HCT116 (cell line): ENCODE measurements around the gene ARAP1. TPM values are rescaled to one million over a fixed set of nuclear protein-coding genes. Genes with fewer than 3 reads are reported as not detected.

Experiments
- ATAC-seq: fragments of 200-7000 bp; cut with Tn5 transposase; 2 replicates; pipeline ENCODE4 v1.9.1; 2020; ENCODE audit warnings: mild to moderate bottlenecking, moderate library complexity
- BruUV-seq: library from RNA; stranded (reverse); fragments of 400-500 nt; replicated peaks from 2 replicates; lab custom pipeline; 2021; lab: Mats Ljungman, UMichigan
- CTCF ChIA-PET: fragments of 300-600 bp; sonication (Branson Sonifier 250); formaldehyde crosslinking; loops from one replicate; lab custom pipeline; 2021; ENCODE audit warnings: antibody characterized with exemption; lab: Charles Lee
- POLR2A ChIA-PET: fragments of 300-600, 350-600 bp; sonication (Branson Sonifier 250); formaldehyde crosslinking; loops from one replicate; lab custom pipeline; 2021; ENCODE audit warnings: antibody characterized with exemption; lab: Charles Lee
- RAD21 ChIA-PET, 2 experiments: fragments of 300-600 bp; sonication (Branson Sonifier 250); formaldehyde crosslinking; loops; one replicate each; lab custom pipeline; 2023; ENCODE audit warnings: low total read pairs in 2 of 2; ENCODE audit not compliant: uncharacterized antibody in 2 of 2, unreplicated experiment in 2 of 2, low non-redundant PET in 1 of 2; lab: Charles Lee
- DNase-seq: peaks from one replicate; pipeline ENCODE4 v3.0.0-alpha.2; 2010; ENCODE audit warnings: low read depth, low spot score
- H2AFZ ChIP-seq: fragments of 200-600 bp; shearing (Covaris generic), sonication (generic); 2 replicates; pipeline ENCODE4 v1.6.1; 2017; ENCODE audit warnings: low read depth, mixed run types, mixed read lengths, antibody characterized with exemption, low read length; ENCODE audit not compliant: poor library complexity, severe bottlenecking
- H3K27ac ChIP-seq: 2 replicates; pipeline ENCODE4 v1.5.1; 2012; ENCODE audit warnings: low read depth, low read length
- H3K27me3 ChIP-seq: fragments of 200-600 bp; sonication (generic); 2 replicates; pipeline ENCODE4 v1.6.1; 2016; ENCODE audit warnings: mixed run types, low read length, mixed read lengths; ENCODE audit not compliant: insufficient read depth
- H3K36me3 ChIP-seq, 2 experiments: fragments of 200-500 bp in 1 of 2; fragments of 200-600 bp in 1 of 2; sonication (Bioruptor generic) in 1 of 2; sonication (generic) in 1 of 2; 2 replicates each; pipeline versions ENCODE4 v1.5.1 to v1.6.1; 2014 to 2016; ENCODE audit warnings: low read length in 2 of 2, inconsistent platforms in 1 of 2, mixed read lengths in 1 of 2, mixed run types in 1 of 2; ENCODE audit not compliant: insufficient read depth in 2 of 2, control insufficient read depth in 1 of 2
- H3K4me1 ChIP-seq, 2 experiments: fragments of 200-600 bp in 1 of 2; sonication (generic) in 1 of 2; 2 replicates each; pipeline versions ENCODE4 v1.5.1 to v1.6.1; 2012 to 2017; ENCODE audit warnings: low read length in 2 of 2, inconsistent platforms in 1 of 2, mild to moderate bottlenecking in 1 of 2, mixed read lengths in 1 of 2, mixed run types in 1 of 2, moderate library complexity in 1 of 2; ENCODE audit not compliant: insufficient read depth in 2 of 2, control insufficient read depth in 1 of 2
- H3K4me2 ChIP-seq: fragments of 200-600 bp; sonication (generic); 2 replicates; pipeline ENCODE4 v1.6.1; 2017; ENCODE audit warnings: mixed run types, low read length, mixed read lengths
- H3K4me3 ChIP-seq, 2 experiments: fragments of 200-600 bp in 1 of 2; sonication (generic) in 1 of 2; replicated peaks in 1 of 2; 2 replicates each; pipeline ENCODE4 v1.5.1; 2011 to 2016; ENCODE audit warnings: low read length in 2 of 2, control low read depth in 1 of 2, low read depth in 1 of 2, mild to moderate bottlenecking in 1 of 2, mixed read lengths in 1 of 2, mixed run types in 1 of 2
- H3K79me2 ChIP-seq: fragments of 200-600 bp; sonication (generic); 2 replicates; pipeline ENCODE4 v1.6.1; 2017; ENCODE audit warnings: mild to moderate bottlenecking, mixed run types, low read length, moderate library complexity, mixed read lengths; ENCODE audit not compliant: insufficient read depth
- H3K9ac ChIP-seq: fragments of 200-600 bp; sonication (generic); 2 replicates; pipeline ENCODE4 v1.6.1; 2016; ENCODE audit warnings: low read length, mixed read lengths
- H3K9me2 ChIP-seq: fragments of 200-600 bp; sonication (generic), shearing (Covaris generic); 2 replicates; pipeline ENCODE4 v1.6.1; 2017; ENCODE audit warnings: mixed run types, mild to moderate bottlenecking, moderate library complexity; ENCODE audit not compliant: insufficient read depth
- H3K9me3 ChIP-seq, 2 experiments: fragments of 200-500 bp in 1 of 2; fragments of 200-600 bp in 1 of 2; sonication (Bioruptor generic) in 1 of 2; sonication (generic) in 1 of 2; 2 replicates each; pipeline ENCODE4 v1.6.1; 2014 to 2017; ENCODE audit warnings: low read length in 2 of 2, mixed read lengths in 2 of 2, inconsistent platforms in 1 of 2, low read depth in 1 of 2, mild to moderate bottlenecking in 1 of 2, mixed run types in 1 of 2, moderate library complexity in 1 of 2; ENCODE audit not compliant: control insufficient read depth in 1 of 2, insufficient read depth in 1 of 2
- H4K20me1 ChIP-seq: fragments of 200-600 bp; sonication (generic), shearing (Covaris generic); 2 replicates; pipeline ENCODE4 v1.6.1; 2017; ENCODE audit warnings: mixed run types, mild to moderate bottlenecking, moderate library complexity; ENCODE audit not compliant: insufficient read depth
- CEBPB ChIP-seq: IDR thresholded peaks from 2 replicates; pipeline ENCODE4 v1.6.1; 2012; ENCODE audit warnings: low read depth
- POLR2A ChIP-seq: IDR thresholded peaks from 2 replicates; pipeline ENCODE4 v1.7.0; 2011; ENCODE audit warnings: borderline replicate concordance; ENCODE audit not compliant: insufficient read depth, insufficient read length; ENCODE audit errors: extremely low read depth
- POLR2AphosphoS5 ChIP-seq: IDR thresholded peaks from 2 replicates; pipeline ENCODE4 v1.6.1; 2011; ENCODE audit warnings: mild to moderate bottlenecking, low read depth, low read length, moderate library complexity
- RAD21 ChIP-seq: IDR thresholded peaks from 2 replicates; pipeline ENCODE4 v1.6.1; 2012; ENCODE audit warnings: low read depth, mild to moderate bottlenecking
- REST ChIP-seq: IDR thresholded peaks from 2 replicates; pipeline ENCODE4 v1.6.1; 2012; ENCODE audit warnings: low read depth
- TCF7L2 ChIP-seq: IDR thresholded peaks from 2 replicates; pipeline ENCODE4 v1.7.0; 2011; ENCODE audit warnings: borderline replicate concordance, inconsistent platforms; ENCODE audit not compliant: insufficient read depth, insufficient read length; ENCODE audit errors: extremely low read depth
- intact Hi-C: fragments of 100-400 bp; cut with micrococcal nuclease; formaldehyde crosslinking; loops from 2 replicates; pipeline ENCODE4 v1.10.0; 2022
- total RNA-seq: library from RNA; stranded (reverse); gene quantifications from one replicate; pipeline ENCODE4 v1.2.1, GENCODE V29; 2021; ENCODE audit not compliant: unreplicated experiment
- TF ChIP-seq, protein P1 (sequence below), 3 experiments: fragments of 200-600 bp in 1 of 3; sonication (generic) in 1 of 3; IDR thresholded peaks in 2 of 3; conservative IDR thresholded peaks in 1 of 3; 2 replicates each; pipeline ENCODE4 v1.5.1; 2012 to 2017; ENCODE audit warnings: low read depth in 2 of 3, low read length in 2 of 3, antibody characterized with exemption in 1 of 3, borderline replicate concordance in 1 of 3, control low read depth in 1 of 3, mild to moderate bottlenecking in 1 of 3, mixed read lengths in 1 of 3, mixed run types in 1 of 3, moderate library complexity in 1 of 3; ENCODE audit not compliant: insufficient read depth in 1 of 3

Gene ARAP1
- total RNA-seq, 1 experiment from 2014 or later, result 57.4 TPM

DNA sequence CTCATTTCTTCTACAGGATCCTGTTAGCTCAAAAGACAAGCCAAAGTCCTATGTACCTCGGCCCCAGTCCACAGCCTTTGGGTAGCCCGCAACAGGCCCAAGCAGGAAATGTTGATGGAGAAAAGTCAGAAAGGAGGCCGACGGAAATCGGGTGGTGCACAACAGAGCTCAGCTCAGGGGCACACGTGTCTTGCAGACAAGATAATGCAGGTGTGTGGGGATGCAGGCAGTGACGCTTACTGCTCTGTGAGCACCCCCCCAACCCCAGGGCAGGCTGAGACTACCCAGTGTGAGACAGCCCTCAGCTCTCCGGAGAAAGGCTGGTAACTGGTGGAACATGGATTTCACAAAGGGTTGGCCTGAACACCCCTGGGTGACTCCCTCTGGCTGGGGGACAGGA, 73.7 kb downstream of the ARAP1 start:
- ATAC-seq (no peak), DNase-seq (no peak)
- RAD21 ChIA-PET, result interaction anchor here in 1 of 2 experiments (0.6 kb wide), 1 partner anchor 492 kb away, joined by 3 read pairs; no protein-coding TSS in a partner anchor
- Histone ChIP-seq H3K4me1 (no peaks in the 10 kb centered on the region; a peak in 1 of 4 replicates), H4K20me1 (no peaks in the 10 kb centered on the region), H3K4me3 (no peak overlapping the region), H3K9ac (no peak overlapping the region), H3K79me2 (no peaks in the 10 kb centered on the region), H3K36me3 (no peaks in the 10 kb centered on the region), H3K9me2 (no peaks in the 10 kb centered on the region), H2AFZ (no peak overlapping the region), H3K27me3 (peaks cover 63% of the 10 kb centered on the region), H3K9me3 (no peaks in the 10 kb centered on the region), H3K27ac (no peak overlapping the region), H3K4me2 (no peak overlapping the region)
- CTCF ChIA-PET, result interaction anchor here (1.3 kb wide), 1 partner anchor 10 kb away, joined by 3 read pairs; no protein-coding TSS in a partner anchor
- POLR2A ChIA-PET, result no interaction called here
- intact Hi-C loops, result no loop called here
- TF ChIP-seq TCF7L2, result no peak
- no peak for TF ChIP-seq POLR2AphosphoS5
- TF ChIP-seq REST, result no peak
- no peak for TF ChIP-seq CEBPB
- TF ChIP-seq, protein P1, sequence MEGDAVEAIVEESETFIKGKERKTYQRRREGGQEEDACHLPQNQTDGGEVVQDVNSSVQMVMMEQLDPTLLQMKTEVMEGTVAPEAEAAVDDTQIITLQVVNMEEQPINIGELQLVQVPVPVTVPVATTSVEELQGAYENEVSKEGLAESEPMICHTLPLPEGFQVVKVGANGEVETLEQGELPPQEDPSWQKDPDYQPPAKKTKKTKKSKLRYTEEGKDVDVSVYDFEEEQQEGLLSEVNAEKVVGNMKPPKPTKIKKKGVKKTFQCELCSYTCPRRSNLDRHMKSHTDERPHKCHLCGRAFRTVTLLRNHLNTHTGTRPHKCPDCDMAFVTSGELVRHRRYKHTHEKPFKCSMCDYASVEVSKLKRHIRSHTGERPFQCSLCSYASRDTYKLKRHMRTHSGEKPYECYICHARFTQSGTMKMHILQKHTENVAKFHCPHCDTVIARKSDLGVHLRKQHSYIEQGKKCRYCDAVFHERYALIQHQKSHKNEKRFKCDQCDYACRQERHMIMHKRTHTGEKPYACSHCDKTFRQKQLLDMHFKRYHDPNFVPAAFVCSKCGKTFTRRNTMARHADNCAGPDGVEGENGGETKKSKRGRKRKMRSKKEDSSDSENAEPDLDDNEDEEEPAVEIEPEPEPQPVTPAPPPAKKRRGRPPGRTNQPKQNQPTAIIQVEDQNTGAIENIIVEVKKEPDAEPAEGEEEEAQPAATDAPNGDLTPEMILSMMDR (IDR thresholded peaks at IDR 0.05 in 2 of 3, conservative IDR thresholded peaks at IDR 0.05 in 1 of 3; ENCODE audit: borderline replicate concordance in 1 of 3, insufficient read depth in 1 of 3, low read depth in 2 of 3, low read length in 2 of 3), result no peak
- TF ChIP-seq POLR2A, result no peak
- no peak for TF ChIP-seq RAD21
- no TSS peak for BruUV-seq
